CD1c-positive myeloid dendritic cell (primary cell): Measurements from ENCODE around the gene CD79B.
"Not testable (repeated sequence)": the region's sequence is repeated elsewhere in the genome, so short reads cannot be mapped to it uniquely, and the experiment has no call there.

Experiments
- DNase-seq: peaks from one replicate; pipeline ENCODE4 v3.0.0-alpha.2; 2016; ENCODE audit errors: extremely low spot score

CD79B gene

GRCh38 chr17:63933598-63933997, 1.5 kb upstream of the CD79B start:
- no peak for DNase-seq

GRCh38 chr17:63932721-63933120, 590 bp upstream of the CD79B start:
- DNase-seq = no peak

- peak; percentile 64 for DNase-seq
Measured at GRCh38 chr17:63930951-63931575, 1.1 kb downstream of the CD79B start.

GRCh38 chr17:63929860-63930766, 2.0 kb downstream of the CD79B start:
- no peak for DNase-seq

- DNase-seq = no peak
Measured at GRCh38 chr17:63928966-63929695, 3.0 kb downstream of the CD79B start.

- no peak for DNase-seq
Measured at GRCh38 chr17:63928172-63928666, 3.9 kb downstream of the CD79B start.

GRCh38 chr17:63927464-63928171, 4.5 kb downstream of the CD79B start:
- DNase-seq = no peak

GRCh38 chr17:63926164-63926563, 6.0 kb downstream of the CD79B start:
- DNase-seq = no peak

- no peak for DNase-seq
Measured at GRCh38 chr17:63925615-63926014, 6.5 kb downstream of the CD79B start.

- peak; percentile 12 for DNase-seq
Measured at GRCh38 chr17:63922402-63922801, 9.7 kb downstream of the CD79B start.

GRCh38 chr17:63920779-63921178, 11.4 kb downstream of the CD79B start:
- not testable (repeated sequence) for DNase-seq

- not testable (repeated sequence) for DNase-seq
Measured at GRCh38 chr17:63920050-63920449, 12.1 kb downstream of the CD79B start.

GRCh38 chr17:63919311-63919723, 12.8 kb downstream of the CD79B start:
- peak; percentile 78 for DNase-seq

GRCh38 chr17:63918789-63919305, 13.3 kb downstream of the CD79B start, which contains the start of gene GH1:
Gene GH1, minus strand, starts transcription at chr17:63918839. Its CDS starts 63 bp downstream, at chr17:63918776.
- DNase-seq = not testable (repeated sequence)

- no peak for DNase-seq
Measured at GRCh38 chr17:63918305-63918704, 13.8 kb downstream of the CD79B start.

- no peak for DNase-seq
Measured at GRCh38 chr17:63917646-63918045, 14.5 kb downstream of the CD79B start.

GRCh38 chr17:63917206-63917605, 14.9 kb downstream of the CD79B start:
- DNase-seq = not testable (repeated sequence)

- no peak for DNase-seq
Measured at GRCh38 chr17:63916566-63917185, 15.5 kb downstream of the CD79B start.

GRCh38 chr17:63915753-63916152, 16.4 kb downstream of the CD79B start:
- peak; percentile 21 for DNase-seq

GRCh38 chr17:63914471-63914870, 17.7 kb downstream of the CD79B start:
- DNase-seq = no peak

GRCh38 chr17:63911657-63912100, 20.5 kb downstream of the CD79B start:
- DNase-seq = peak; percentile 55
